Vagina (tissue), 2 donors: ENCODE measurements around the gene RRP1B. TPM values are rescaled to one million over a fixed set of nuclear protein-coding genes. Genes with fewer than 3 reads are reported as not detected.

ENCODE experiments used
- DNase-seq, 2 donors: peaks; one replicate each; pipeline ENCODE4 v3.0.0-alpha.2; 2017; ENCODE audit errors: extremely low spot score in 2 of 2
- H3K27ac ChIP-seq: fragments of 200-600 bp; sonication (generic); one replicate; pipeline ENCODE4 v1.5.1; 2019
- H3K27me3 ChIP-seq: fragments of 200-600 bp; sonication (generic); one replicate; pipeline ENCODE4 v1.5.1; 2019
- H3K36me3 ChIP-seq, 2 donors: fragments of 200-600 bp; sonication (generic); one replicate each; pipeline ENCODE4 v1.5.1; 2017 to 2019
- H3K4me1 ChIP-seq: fragments of 200-600 bp; sonication (generic); one replicate; pipeline ENCODE4 v1.5.1; 2019
- H3K4me3 ChIP-seq, 2 donors: fragments of 200-600 bp; sonication (generic); 1 replicate in 1 of 2; 2 replicates in 1 of 2; pipeline ENCODE4 v1.5.1; 2016 to 2019
- H3K9me3 ChIP-seq: fragments of 200-600 bp; sonication (generic); one replicate; pipeline ENCODE4 v1.5.1; 2019
- CTCF ChIP-seq, 3 experiments: fragments of 450-650 bp in 2 of 3; fragments of 200-600 bp in 1 of 3; sonication (generic) in 1 of 3; IDR thresholded peaks; one replicate each; pipeline ENCODE4 v1.5.1; 2017 to 2019; ENCODE audit warnings: antibody characterized with exemption in 3 of 3, mild to moderate bottlenecking in 2 of 3, moderate library complexity in 2 of 3
- POLR2A ChIP-seq, 2 donors: fragments of 450-650 bp; IDR thresholded peaks; one replicate each; pipeline ENCODE4 v1.6.1; 2017; ENCODE audit warnings: antibody characterized with exemption in 2 of 2, mild to moderate bottlenecking in 2 of 2, moderate library complexity in 2 of 2
- POLR2AphosphoS5 ChIP-seq, 2 donors: sonication (generic); formaldehyde crosslinking; IDR thresholded peaks; one replicate each; pipeline ENCODE4 v1.9.0; 2017; ENCODE audit warnings: antibody characterized with exemption in 2 of 2, mild to moderate bottlenecking in 2 of 2, low read depth in 1 of 2; ENCODE audit not compliant: insufficient read depth in 1 of 2
- intact Hi-C: fragments of 100-400 bp; cut with DNase I; formaldehyde crosslinking; loops from one replicate; pipeline ENCODE4 v1.15.1; 2023
- microRNA-seq: library from miRNA; unstranded; fragments of <30 nt; microRNA quantifications from one replicate; pipeline ENCODE4, GENCODE V29; 2017; ENCODE audit warnings: borderline number of aligned reads, borderline replicate concordance
- small RNA-seq: library from RNA; depleted of rRNA; stranded (forward); fragments of <200 nt; gene quantifications from one replicate; pipeline ENCODE3, GENCODE V24; 2016
- total RNA-seq: library from RNA; depleted of rRNA; stranded (reverse); fragments of >200 nt; gene quantifications from one replicate; pipeline ENCODE4 v1.2.3, GENCODE V29; 2016

RRP1B gene
- total RNA-seq, 1 donor from 2014 or later, result 18.9 TPM

- Histone ChIP-seq H3K36me3 (peaks cover 0 to 31% of the 10 kb centered on the region in 2 donors), H3K27me3 (no peaks in the 10 kb centered on the region), H3K27ac (peak overlapping the region; percentile 59), H3K9me3 (no peaks in the 10 kb centered on the region), H3K4me3 (no peak overlapping the region), H3K4me1 (peaks cover 6% of the 10 kb centered on the region)
- DNase-seq, result no peak
- intact Hi-C loops, result no loop called here
- no peak for TF ChIP-seq POLR2A (IDR thresholded peaks at IDR 0.05)
- no peak for TF ChIP-seq CTCF (IDR thresholded peaks at IDR 0.05)
- TF ChIP-seq POLR2AphosphoS5 (IDR thresholded peaks at IDR 0.05; ENCODE audit: insufficient read depth in 1 of 2, low read depth in 1 of 2), result no peak
These were observed 82.2 kb downstream of the RRP1B start for GRCh38 chr21:43741423-43742096.

GRCh38 chr21:43743947-43744346, 84.6 kb downstream of the RRP1B start:
- Histone ChIP-seq H3K4me1 (peaks cover 6% of the 10 kb centered on the region), H3K27ac (no peak overlapping the region), H3K36me3 (peaks cover 0 to 49% of the 10 kb centered on the region in 2 donors), H3K9me3 (no peaks in the 10 kb centered on the region), H3K4me3 (no peak overlapping the region), H3K27me3 (no peaks in the 10 kb centered on the region)
- TF ChIP-seq CTCF (IDR thresholded peaks at IDR 0.05) (no peak), POLR2A (IDR thresholded peaks at IDR 0.05) (no peak), POLR2AphosphoS5 (IDR thresholded peaks at IDR 0.05; ENCODE audit: insufficient read depth in 1 of 2, low read depth in 1 of 2) (no peak)
- no peak for DNase-seq
- intact Hi-C loops, result no loop called here

GRCh38 chr21:43744725-43745124, 85.4 kb downstream of the RRP1B start:
- Histone ChIP-seq H3K36me3 (peaks cover 0 to 56% of the 10 kb centered on the region in 2 donors), H3K27me3 (no peaks in the 10 kb centered on the region), H3K4me3 (no peak overlapping the region), H3K4me1 (peaks cover 6% of the 10 kb centered on the region), H3K27ac (no peak overlapping the region), H3K9me3 (no peaks in the 10 kb centered on the region)
- intact Hi-C loops, result no loop called here
- TF ChIP-seq POLR2AphosphoS5 (IDR thresholded peaks at IDR 0.05; ENCODE audit: insufficient read depth in 1 of 2, low read depth in 1 of 2) (no peak), POLR2A (IDR thresholded peaks at IDR 0.05) (no peak), CTCF (IDR thresholded peaks at IDR 0.05) (no peak)
- DNase-seq, result no peak

Small RNAs within 50 kb of the gene (microRNA-seq; reads per million reads assigned to microRNA genes)
- not detected for gene MIR6070

Small RNAs within 50 kb of the gene (small RNA-seq; reads per million reads assigned to genes)
- not detected for gene MIR6070

Other genes with a start within 250 kb of the RRP1B start
- gene SIK1, start 232.4 kb upstream of the RRP1B start, total RNA-seq, result 93.5 TPM
- gene HSF2BP, start 72 bp upstream of the RRP1B start, total RNA-seq, result 2.7 TPM
- 58.7 TPM for gene PDXK, start 59.6 kb downstream of the RRP1B start, total RNA-seq
- 173 TPM for gene CSTB, start 116.7 kb downstream of the RRP1B start, total RNA-seq
- gene RRP1, start 130.0 kb downstream of the RRP1B start, total RNA-seq, result 18.2 TPM
- gene AGPAT3, start 205.7 kb downstream of the RRP1B start, total RNA-seq, result 34.4 TPM